ENCODE measurements around the gene ERLIN1.

The ERLIN1 gene

DNA sequence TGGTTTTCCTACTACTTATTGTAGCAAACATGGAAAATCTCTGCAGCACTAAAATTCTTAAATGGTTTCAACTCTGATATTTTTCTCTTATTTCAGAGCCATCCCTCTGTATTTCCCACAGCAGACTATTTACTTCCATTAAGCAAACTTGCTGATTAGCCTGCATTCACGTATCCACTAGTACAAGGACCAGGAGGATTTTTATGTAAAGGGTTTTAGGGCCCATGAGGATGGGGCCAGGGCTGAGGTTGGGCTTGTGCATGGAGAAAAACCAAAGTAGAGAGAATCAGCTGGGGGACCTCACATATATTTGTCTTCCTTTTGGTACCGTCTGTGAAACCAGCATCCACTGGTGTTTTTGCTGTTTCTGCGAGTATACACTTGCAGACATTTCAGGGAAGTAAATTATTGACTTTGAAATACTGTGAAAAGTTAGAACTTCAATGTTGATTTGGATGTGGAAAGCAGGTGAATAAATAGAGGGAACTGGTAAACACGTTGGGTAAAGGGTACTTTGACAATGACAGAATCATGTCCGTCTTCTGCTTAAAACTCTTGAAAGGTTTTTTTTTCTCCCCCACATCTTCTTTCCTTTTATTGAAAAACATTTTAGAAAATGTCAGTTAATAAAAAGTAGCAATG is 44.3 kb downstream of the ERLIN1 start:
- no peak for DNase-seq (ENCODE audit: low spot score)
- in situ Hi-C loops (cut with MboI; ENCODE audit: low pct_unique_long_range_greater_than_20kb, low sequenced_read_pairs, unreplicated experiment): no loop called here
- TF ChIP-seq, protein P1, sequence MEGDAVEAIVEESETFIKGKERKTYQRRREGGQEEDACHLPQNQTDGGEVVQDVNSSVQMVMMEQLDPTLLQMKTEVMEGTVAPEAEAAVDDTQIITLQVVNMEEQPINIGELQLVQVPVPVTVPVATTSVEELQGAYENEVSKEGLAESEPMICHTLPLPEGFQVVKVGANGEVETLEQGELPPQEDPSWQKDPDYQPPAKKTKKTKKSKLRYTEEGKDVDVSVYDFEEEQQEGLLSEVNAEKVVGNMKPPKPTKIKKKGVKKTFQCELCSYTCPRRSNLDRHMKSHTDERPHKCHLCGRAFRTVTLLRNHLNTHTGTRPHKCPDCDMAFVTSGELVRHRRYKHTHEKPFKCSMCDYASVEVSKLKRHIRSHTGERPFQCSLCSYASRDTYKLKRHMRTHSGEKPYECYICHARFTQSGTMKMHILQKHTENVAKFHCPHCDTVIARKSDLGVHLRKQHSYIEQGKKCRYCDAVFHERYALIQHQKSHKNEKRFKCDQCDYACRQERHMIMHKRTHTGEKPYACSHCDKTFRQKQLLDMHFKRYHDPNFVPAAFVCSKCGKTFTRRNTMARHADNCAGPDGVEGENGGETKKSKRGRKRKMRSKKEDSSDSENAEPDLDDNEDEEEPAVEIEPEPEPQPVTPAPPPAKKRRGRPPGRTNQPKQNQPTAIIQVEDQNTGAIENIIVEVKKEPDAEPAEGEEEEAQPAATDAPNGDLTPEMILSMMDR (IDR thresholded peaks at IDR 0.05; ENCODE audit: extremely low read depth, insufficient read depth, missing control alignments): no peak

DNA sequence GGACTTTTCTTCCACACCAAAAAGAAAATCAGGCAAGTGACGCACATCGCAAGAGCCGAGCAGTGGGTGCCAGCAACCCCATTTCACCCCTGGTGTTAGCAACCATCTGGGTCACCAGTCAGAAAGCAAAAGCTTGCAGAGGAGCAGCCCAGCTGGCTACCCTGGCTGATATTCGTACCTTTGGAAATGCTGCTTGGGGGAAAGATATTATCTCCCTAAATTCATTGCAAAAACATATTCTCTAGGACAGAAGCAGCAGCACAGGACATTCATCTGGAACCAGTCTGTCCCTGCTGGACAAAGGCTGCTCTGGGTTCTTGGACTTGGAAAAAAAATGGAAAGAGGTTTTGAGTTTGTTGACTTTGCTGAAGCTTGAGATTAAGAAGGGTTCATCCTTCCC is 45.8 kb downstream of the ERLIN1 start:
- DNase-seq (ENCODE audit: low spot score): no peak
- in situ Hi-C loops (cut with MboI; ENCODE audit: low pct_unique_long_range_greater_than_20kb, low sequenced_read_pairs, unreplicated experiment): no loop called here
- TF ChIP-seq, protein P1 (IDR thresholded peaks at IDR 0.05; ENCODE audit: extremely low read depth, insufficient read depth, missing control alignments): no peak

DNA sequence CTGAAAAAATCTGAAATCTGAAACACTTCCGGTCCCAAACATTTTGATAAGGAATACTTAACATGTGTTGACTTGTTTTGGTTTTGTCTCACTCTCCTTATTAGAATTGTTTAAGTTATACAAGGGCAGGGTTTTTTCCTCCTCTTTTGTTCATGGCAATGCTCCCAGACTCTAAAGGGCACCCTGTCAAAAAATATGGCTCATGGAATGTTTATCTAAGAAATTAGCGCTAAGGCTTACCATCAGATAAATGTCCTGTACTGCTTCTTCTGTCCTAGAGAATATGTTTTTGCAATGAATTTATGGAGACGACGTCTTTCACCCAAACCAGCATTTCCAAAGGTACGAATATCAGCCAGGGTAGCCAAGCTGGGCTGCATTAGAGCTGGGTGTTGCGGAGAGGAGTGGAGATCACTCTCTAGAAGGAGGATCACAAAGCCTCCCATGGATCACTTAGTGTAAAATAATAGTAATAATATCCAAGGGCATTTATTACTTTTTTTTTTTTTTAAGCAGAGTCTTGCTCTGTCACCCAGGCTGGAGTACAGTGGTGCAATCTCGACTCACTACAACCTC is 46.8 kb downstream of the ERLIN1 start:
- TF ChIP-seq, protein P1 (IDR thresholded peaks at IDR 0.05; ENCODE audit: extremely low read depth, insufficient read depth, missing control alignments): no peak
- DNase-seq (ENCODE audit: low spot score): no peak
- in situ Hi-C loops (cut with MboI; ENCODE audit: low pct_unique_long_range_greater_than_20kb, low sequenced_read_pairs, unreplicated experiment): no loop called here

DNA sequence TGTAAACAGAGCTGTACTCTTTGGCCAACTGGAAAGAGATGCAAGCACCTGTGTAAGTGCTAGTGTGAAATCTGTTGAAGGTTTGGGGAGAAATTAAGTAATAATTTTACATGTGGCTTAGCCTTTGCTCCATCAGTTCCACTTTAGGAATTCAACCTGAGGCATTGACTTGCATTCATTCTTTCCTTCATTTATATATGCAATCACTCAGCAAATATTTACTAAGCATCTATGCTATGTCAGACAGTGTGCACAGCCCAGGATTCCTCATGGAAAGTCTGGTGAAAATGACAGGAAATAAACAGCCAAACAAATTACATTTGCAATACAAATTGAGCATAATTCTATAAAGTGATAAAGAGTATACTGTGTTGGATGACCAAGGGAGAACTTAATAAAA is 50.3 kb downstream of the ERLIN1 start:
- DNase-seq (ENCODE audit: low spot score): no peak
- in situ Hi-C loops (cut with MboI; ENCODE audit: low pct_unique_long_range_greater_than_20kb, low sequenced_read_pairs, unreplicated experiment): no loop called here
- TF ChIP-seq, protein P1 (IDR thresholded peaks at IDR 0.05; ENCODE audit: extremely low read depth, insufficient read depth, missing control alignments): no peak

DNA sequence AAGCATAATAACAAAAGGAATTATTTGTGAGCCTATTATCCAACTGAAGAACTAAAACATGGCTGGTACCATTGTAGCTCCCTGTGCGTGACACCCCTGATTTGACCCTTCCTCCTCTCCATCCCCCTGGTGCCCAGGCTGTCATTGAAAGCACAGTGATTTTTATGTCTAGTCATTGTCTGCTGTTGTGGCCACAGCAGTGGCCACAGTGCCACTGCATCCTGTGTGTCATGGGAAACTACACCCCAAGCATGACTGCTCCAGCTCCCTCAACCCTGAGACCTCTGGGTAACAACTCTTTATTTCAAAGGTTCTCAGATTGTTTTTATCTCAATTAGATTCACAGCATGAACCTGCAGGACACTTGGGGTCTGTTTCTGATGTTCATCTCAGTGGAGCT is 52.0 kb downstream of the ERLIN1 start:
- DNase-seq (ENCODE audit: low spot score): no peak
- in situ Hi-C loops (cut with MboI; ENCODE audit: low pct_unique_long_range_greater_than_20kb, low sequenced_read_pairs, unreplicated experiment): no loop called here
- TF ChIP-seq, protein P1 (IDR thresholded peaks at IDR 0.05; ENCODE audit: extremely low read depth, insufficient read depth, missing control alignments): no peak

- in situ Hi-C loops (cut with MboI; ENCODE audit: low pct_unique_long_range_greater_than_20kb, low sequenced_read_pairs, unreplicated experiment): no loop called here
- TF ChIP-seq, protein P1 (IDR thresholded peaks at IDR 0.05; ENCODE audit: extremely low read depth, insufficient read depth, missing control alignments): no peak
- no peak for DNase-seq (ENCODE audit: low spot score)
These were observed 53.4 kb downstream of the ERLIN1 start for GRCh38 chr10:100132427-100132826.

All from GM13977 (cell line).